PC-9 (cell line): Measurements from ENCODE around the gene DLG2. TPM values are rescaled to one million over a fixed set of nuclear protein-coding genes. Genes with fewer than 3 reads are reported as not detected.

Experiments used
- BruUV-seq: library from RNA; stranded (reverse); fragments of 400-500 nt; replicated peaks from 2 replicates; lab custom pipeline; 2021; lab: Mats Ljungman, UMichigan
- CTCF ChIA-PET: fragments of 300-600 bp; sonication (Branson Sonifier 250); formaldehyde crosslinking; loops from one replicate; lab custom pipeline; 2022; ENCODE audit warnings: antibody characterized with exemption; lab: Charles Lee
- POLR2A ChIA-PET: fragments of 300-600 bp; sonication (Branson Sonifier 250); formaldehyde crosslinking; loops from one replicate; lab custom pipeline; 2022; ENCODE audit warnings: antibody characterized with exemption; ENCODE audit not compliant: unreplicated experiment; lab: Charles Lee
- DNase-seq, 2 experiments: peaks; one replicate each; pipeline versions ENCODE4 v3.0.0 to v3.0.0-alpha.2; 2015 to 2022; ENCODE audit warnings: mixed read lengths in 1 of 2
- H2AFZ ChIP-seq: fragments of 200-600 bp; sonication (generic); 2 replicates; pipeline ENCODE4 v1.8.1; 2017; ENCODE audit warnings: antibody characterized with exemption
- H3F3A ChIP-seq: fragments of 200-600 bp; sonication (generic); 2 replicates; pipeline ENCODE4 v1.8.1; 2017; ENCODE audit warnings: antibody characterized with exemption, mild to moderate bottlenecking, low read depth; ENCODE audit not compliant: insufficient read depth
- H3K27ac ChIP-seq: fragments of 200-600 bp; sonication (generic); 2 replicates; pipeline ENCODE4 v1.6.1; 2016; ENCODE audit warnings: mixed run types
- H3K27me3 ChIP-seq: fragments of 200-600 bp; sonication (generic); 2 replicates; pipeline ENCODE4 v1.6.1; 2016; ENCODE audit warnings: low read depth, mixed run types; ENCODE audit not compliant: insufficient read depth
- H3K36me3 ChIP-seq: fragments of 200-600 bp; sonication (generic); 2 replicates; pipeline ENCODE4 v1.6.1; 2016; ENCODE audit warnings: low read depth, mixed run types
- H3K4me1 ChIP-seq: fragments of 200-600 bp; sonication (generic); replicated peaks from 2 replicates; pipeline ENCODE4 v1.6.1; 2016; ENCODE audit warnings: mixed run types; ENCODE audit not compliant: insufficient read depth
- H3K4me2 ChIP-seq: fragments of 200-600 bp; sonication (generic); 2 replicates; pipeline ENCODE4 v1.6.1; 2017; ENCODE audit warnings: mixed run types
- H3K4me3 ChIP-seq: fragments of 200-600 bp; sonication (generic); 2 replicates; pipeline ENCODE4 v1.6.1; 2016; ENCODE audit warnings: mixed run types
- H3K79me2 ChIP-seq: fragments of 200-600 bp; sonication (generic); 2 replicates; pipeline ENCODE4 v1.6.1; 2017; ENCODE audit warnings: low read depth, mixed run types
- H3K9me2 ChIP-seq: fragments of 200-600 bp; sonication (generic); 2 replicates; pipeline ENCODE4 v1.8.1; 2017; ENCODE audit warnings: mild to moderate bottlenecking; ENCODE audit not compliant: insufficient read depth
- H3K9me3 ChIP-seq: fragments of 200-600 bp; sonication (generic); 2 replicates; pipeline ENCODE4 v1.8.1; 2016; ENCODE audit warnings: low read depth; ENCODE audit not compliant: insufficient read depth
- H4K20me1 ChIP-seq: fragments of 200-600 bp; sonication (generic); 2 replicates; pipeline ENCODE4 v1.8.1; 2017; ENCODE audit not compliant: insufficient read depth
- CTCF ChIP-seq: fragments of 200-600 bp; sonication (generic); conservative IDR thresholded peaks from 2 replicates; pipeline ENCODE4 v1.6.1; 2017; ENCODE audit warnings: mixed run types, antibody characterized with exemption, mild to moderate bottlenecking, moderate library complexity
- EZH2 ChIP-seq: fragments of 200-600 bp; sonication (generic); IDR thresholded peaks from 2 replicates; pipeline ENCODE4 v1.8.0; 2017; ENCODE audit warnings: antibody characterized with exemption, low read depth
- intact Hi-C: fragments of 100-400 bp; cut with micrococcal nuclease; formaldehyde crosslinking; loops from one replicate; pipeline ENCODE4 v1.10.0; 2022; ENCODE audit not compliant: unreplicated experiment
- total RNA-seq: library from RNA; stranded (reverse); gene quantifications from 2 replicates; pipeline ENCODE4 v1.2.3, GENCODE V29; 2021

The DLG2 gene
- total RNA-seq, 1 experiment from 2014 or later: 6.4 TPM

GRCh38 chr11:85643191-85643614, 16.1 kb upstream of the DLG2 start:
- Histone ChIP-seq H3K79me2 (peaks cover 2% of the 10 kb centered on the region), H3K4me2 (no peak overlapping the region), H3F3A (peaks cover 16% of the 10 kb centered on the region), H3K4me3 (no peak overlapping the region), H3K9me3 (no peaks in the 10 kb centered on the region), H3K27ac (no peak overlapping the region), H3K36me3 (0 out of 2 replicates have a peak, but pooled peaks cover 9% of the 10 kb centered on the region), H2AFZ (no peak overlapping the region), H3K9me2 (no peaks in the 10 kb centered on the region), H3K27me3 (no peaks in the 10 kb centered on the region), H4K20me1 (no peaks in the 10 kb centered on the region), H3K4me1 (peaks cover 9% of the 10 kb centered on the region)
- intact Hi-C loops: no loop called here
- BruUV-seq: no TSS peak
- DNase-seq: peak in 1 of 2 experiments; percentile 50
- no peak for TF ChIP-seq EZH2
- TF ChIP-seq CTCF: no peak
- CTCF ChIA-PET: no interaction called here
- POLR2A ChIA-PET: no interaction called here

GRCh38 chr11:85634747-85635146, 7.6 kb upstream of the DLG2 start:
- Histone ChIP-seq H3K9me2 (no peaks in the 10 kb centered on the region), H3K4me2 (no peak overlapping the region), H3K9me3 (no peaks in the 10 kb centered on the region), H4K20me1 (no peaks in the 10 kb centered on the region), H3K4me1 (peaks cover 6% of the 10 kb centered on the region), H3K27ac (no peak overlapping the region), H3K4me3 (no peak overlapping the region), H3F3A (peaks cover 9% of the 10 kb centered on the region; the same call in 1 of the 2 replicates), H2AFZ (no peak overlapping the region), H3K27me3 (no peaks in the 10 kb centered on the region), H3K36me3 (peaks cover 52% of the 10 kb centered on the region), H3K79me2 (peaks cover 32% of the 10 kb centered on the region)
- TF ChIP-seq EZH2: no peak
- CTCF ChIA-PET: no interaction called here
- DNase-seq: no peak
- BruUV-seq: no TSS peak
- intact Hi-C loops: no loop called here
- POLR2A ChIA-PET: no interaction called here

GRCh38 chr11:85628771-85629341, 1.7 kb upstream of the DLG2 start:
- Histone ChIP-seq H3K4me1 (peaks cover 29% of the 10 kb centered on the region), H3K27me3 (no peaks in the 10 kb centered on the region), H3K9me2 (no peaks in the 10 kb centered on the region), H3K4me2 (peak overlapping the region; percentile 86), H3K36me3 (peaks cover 20% of the 10 kb centered on the region), H2AFZ (peak overlapping the region; percentile 89), H3K4me3 (peak overlapping the region; percentile 79), H3K9me3 (no peaks in the 10 kb centered on the region), H4K20me1 (no peaks in the 10 kb centered on the region), H3K27ac (peak overlapping the region; percentile 65), H3K79me2 (peaks cover 50% of the 10 kb centered on the region), H3F3A (peaks cover 6% of the 10 kb centered on the region; the same call in 1 of the 2 replicates)
- CTCF ChIA-PET: no interaction called here
- TSS peak; percentile 62 for BruUV-seq
- TF ChIP-seq CTCF: no peak
- TF ChIP-seq EZH2: no peak
- POLR2A ChIA-PET: interaction anchor here (0.6 to 0.7 kb wide), 4 partner anchors 19 to 489 kb away, joined by 3 to 7 read pairs (median 4); partner anchors contain the start of gene TMEM126A
- intact Hi-C loops: loop anchor here (2.0 to 10.0 kb wide), 3 partner anchors 36 to 616 kb away; partner anchors contain the start of genes CREBZF and EED
- no peak for DNase-seq
